HepG2 (cell line): ENCODE measurements around the gene C1orf141. TPM values are rescaled to one million over a fixed set of nuclear protein-coding genes. Genes with fewer than 3 reads are reported as not detected.

ENCODE experiments used
- ATAC-seq: fragments of 200-7000 bp; cut with Tn5 transposase; 3 replicates; pipeline ENCODE4 v1.9.1; 2020; ENCODE audit warnings: mild to moderate bottlenecking, moderate library complexity
- BruUV-seq: library from RNA; stranded (reverse); fragments of 400-500 nt; replicated peaks from 2 replicates; lab custom pipeline; 2021; lab: Mats Ljungman, UMichigan
- CTCF ChIA-PET: fragments of 300-600 bp; formaldehyde crosslinking; extraction: SDS; loops from one replicate; lab custom pipeline; 2021; ENCODE audit warnings: low total read pairs, inconsistent platforms, low intra/inter-chr PET ratio; lab: Yijun Ruan, JAX
- POLR2A ChIA-PET: fragments of 350-600 bp; sonication (Branson Sonifier 250); formaldehyde crosslinking; loops from one replicate; lab custom pipeline; 2020; ENCODE audit warnings: antibody characterized with exemption, inconsistent platforms; lab: Yijun Ruan, JAX
- DNase-seq: peaks from one replicate; pipeline ENCODE4 v3.0.0-alpha.2; 2015; ENCODE audit warnings: low spot score
- FAIRE-seq: peaks from 3 replicates; lab custom pipeline; 2011; peaks lifted over from hg19 to GRCh38; lab: Jason Lieb, UNC
- H2AFZ ChIP-seq: one replicate; pipeline ENCODE4 v1.6.1; 2011; ENCODE audit warnings: low read length, inconsistent platforms
- H3K27ac ChIP-seq: fragments of 300-600 bp; 3 replicates; pipeline ENCODE4 v1.8.0; 2011; ENCODE audit warnings: mixed run types, mild to moderate bottlenecking, mixed read lengths, low read length, inconsistent platforms; ENCODE audit not compliant: insufficient read depth; ENCODE audit errors: extremely low read length
- H3K27me3 ChIP-seq, 2 experiments: fragments of 200-600 bp in 1 of 2; 2 replicates in 1 of 2; 3 replicates in 1 of 2; pipeline versions ENCODE4 v1.6.0 to v1.8.0; 2011; ENCODE audit warnings: low read length in 2 of 2, mild to moderate bottlenecking in 2 of 2, moderate library complexity in 2 of 2, inconsistent platforms in 1 of 2; ENCODE audit not compliant: insufficient read depth in 2 of 2, control insufficient read depth in 1 of 2
- H3K36me3 ChIP-seq, 2 experiments: fragments of 200-600 bp in 1 of 2; replicated peaks in 1 of 2; 2 replicates in 1 of 2; 3 replicates in 1 of 2; pipeline versions ENCODE4 v1.5.1 to v1.8.0; 2011; ENCODE audit warnings: low read length in 2 of 2, inconsistent platforms in 1 of 2; ENCODE audit not compliant: insufficient read depth in 2 of 2, control insufficient read depth in 1 of 2
- H3K4me1 ChIP-seq: 2 replicates; pipeline ENCODE4 v1.5.1; 2012; ENCODE audit warnings: low read length, inconsistent platforms; ENCODE audit not compliant: insufficient read depth
- H3K4me2 ChIP-seq: 2 replicates; pipeline ENCODE4 v1.6.0; 2011; ENCODE audit warnings: low read depth, low read length, inconsistent platforms
- H3K4me3 ChIP-seq, 3 experiments: fragments of 200-600 bp in 1 of 3; sonication (generic), shearing (Covaris generic) in 1 of 3; replicated peaks in 1 of 3; 2 replicates each; pipeline ENCODE4 v1.5.1; 2011 to 2016; ENCODE audit warnings: low read length in 3 of 3, inconsistent platforms in 2 of 3, low read depth in 2 of 3, mild to moderate bottlenecking in 2 of 3, control low read depth in 1 of 3, mixed read lengths in 1 of 3; ENCODE audit not compliant: insufficient read depth in 1 of 3
- H3K79me2 ChIP-seq: one replicate; pipeline ENCODE4 v1.6.1; 2011; ENCODE audit warnings: low read length, inconsistent platforms; ENCODE audit not compliant: insufficient read depth
- H3K9ac ChIP-seq: 2 replicates; pipeline ENCODE4 v1.6.0; 2011; ENCODE audit warnings: mild to moderate bottlenecking, low read depth, low read length, inconsistent platforms; ENCODE audit not compliant: insufficient read depth
- H3K9me3 ChIP-seq: 2 replicates; pipeline ENCODE4 v1.5.1; 2012; ENCODE audit warnings: mild to moderate bottlenecking, low read length
- H4K20me1 ChIP-seq: 2 replicates; pipeline ENCODE4 v1.6.0; 2011; ENCODE audit warnings: inconsistent platforms, mild to moderate bottlenecking, low read length, moderate library complexity; ENCODE audit not compliant: insufficient read depth
- IRX3 ChIP-seq: sonication (generic); formaldehyde crosslinking; IDR thresholded peaks from 2 replicates; pipeline ENCODE4 v1.8.1; 2023; ENCODE audit warnings: mild to moderate bottlenecking, low read depth, missing genetic modification reagents, borderline replicate concordance
- JUN ChIP-seq: sonication (generic); formaldehyde crosslinking; IDR thresholded peaks from 2 replicates; pipeline ENCODE4 v1.4.0; 2020; ENCODE audit warnings: mild to moderate bottlenecking, missing genetic modification reagents
- KAT2B ChIP-seq: fragments of 150-350 bp; IDR thresholded peaks from 2 replicates; pipeline ENCODE4 v1.6.1; 2014; ENCODE audit warnings: low read depth, low read length, borderline replicate concordance
- RNF219 ChIP-seq: sonication (generic); formaldehyde crosslinking; IDR thresholded peaks from 2 replicates; pipeline ENCODE4 v1.5.0; 2020; ENCODE audit warnings: mild to moderate bottlenecking, missing genetic modification reagents
- SRF ChIP-seq: IDR thresholded peaks from 2 replicates; pipeline ENCODE4 v1.6.1; 2011; ENCODE audit warnings: mild to moderate bottlenecking, low read depth, low read length, moderate library complexity
- ZNF280D ChIP-seq: sonication (generic); formaldehyde crosslinking; IDR thresholded peaks from 2 replicates; pipeline ENCODE4 v1.5.1; 2020; ENCODE audit warnings: mild to moderate bottlenecking, missing genetic modification reagents
- ZNF724P ChIP-seq: sonication (generic); formaldehyde crosslinking; IDR thresholded peaks from 2 replicates; pipeline ENCODE4 v1.8.0; 2022; ENCODE audit warnings: missing genetic modification reagents, borderline replicate concordance
- WGBS: methylation state at CpG from one replicate; pipeline ENCODE4 v1.1.6; 2017; ENCODE audit warnings: low lambda C conversion rate; 5-methylcytosine and 5-hydroxymethylcytosine counted together
- in situ Hi-C: cut with HindIII; loops from 2 replicates; pipeline ENCODE4 v1.10.0; 2017; ENCODE audit warnings: low pct_unique_long_range_greater_than_20kb; ENCODE audit not compliant: extremely low pct_ligation_motif_present
- intact Hi-C: fragments of 100-400 bp; cut with micrococcal nuclease; formaldehyde crosslinking; loops from one replicate; pipeline ENCODE4 v1.10.0; 2022; ENCODE audit not compliant: unreplicated experiment
- polyA plus RNA-seq, 8 experiments: library from polyadenylated mRNA; depleted of rRNA in 3 of 8; stranded (reverse) in 7 of 8; unstranded in 1 of 8; fragments of >200 nt; fragmentation: Illumina TruSeq in 4 of 8; extraction: Trizol in 4 of 8; gene quantifications; 2 replicates each; pipeline versions ENCODE4 v1.2.1 to v1.2.3, GENCODE V29; 2011 to 2016; ENCODE audit warnings: low read depth in 4 of 8, missing spikeins in 1 of 8, mixed read lengths in 1 of 8; ENCODE audit not compliant: insufficient read depth in 1 of 8
- total RNA-seq, 5 experiments: library from RNA; depleted of rRNA; stranded (reverse); fragments of >200 nt; fragmentation: Illumina TruSeq; extraction: Trizol; gene quantifications; 2 replicates each; pipeline ENCODE4 v1.2.3, GENCODE V29; 2016; ENCODE audit warnings: low read depth in 1 of 5
- TF ChIP-seq, protein P1 (sequence below): sonication (generic); formaldehyde crosslinking; IDR thresholded peaks from 2 replicates; pipeline ENCODE4 v1.4.0; 2020; ENCODE audit warnings: missing genetic modification reagents

Gene C1orf141
- total and polyA plus RNA-seq, 2 of the 13 experiments (the other 11 are each of a cell fraction or from before 2014, with no cell fraction given): not detected

- no peak for TF ChIP-seq RNF219 (CRISPR knock-in tag)
- TF ChIP-seq JUN (CRISPR knock-in tag): no peak
- TF ChIP-seq ZNF724P (CRISPR knock-in tag): no peak
- TF ChIP-seq, protein P1, sequence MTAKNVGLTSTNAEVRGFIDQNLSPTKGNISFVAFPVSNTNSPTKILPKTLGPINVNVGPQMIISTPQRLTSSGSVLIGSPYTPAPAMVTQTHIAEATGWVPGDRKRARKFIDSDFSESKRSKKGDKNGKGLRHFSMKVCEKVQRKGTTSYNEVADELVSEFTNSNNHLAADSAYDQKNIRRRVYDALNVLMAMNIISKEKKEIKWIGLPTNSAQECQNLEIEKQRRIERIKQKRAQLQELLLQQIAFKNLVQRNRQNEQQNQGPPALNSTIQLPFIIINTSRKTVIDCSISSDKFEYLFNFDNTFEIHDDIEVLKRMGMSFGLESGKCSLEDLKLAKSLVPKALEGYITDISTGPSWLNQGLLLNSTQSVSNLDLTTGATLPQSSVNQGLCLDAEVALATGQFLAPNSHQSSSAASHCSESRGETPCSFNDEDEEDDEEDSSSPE (CRISPR knock-in tag): no peak
- TF ChIP-seq KAT2B: no peak
- TF ChIP-seq IRX3 (CRISPR knock-in tag): no peak
These were observed 40.6 kb downstream of the C1orf141 start (continued) for GRCh38 chr1:67094191-67094590.

GRCh38 chr1:67089685-67090208 lies 45.0 kb downstream of the C1orf141 start:
- no peaks in the 10 kb centered on the region for H3K9me3 ChIP-seq
- in situ Hi-C loops (no loop called here), intact Hi-C loops (no loop called here)
- FAIRE-seq (no peak), DNase-seq (no peak), ATAC-seq (no peak)
- 0 out of 2 replicates have a peak, but pooled peaks have one; percentile 38 for TF ChIP-seq SRF
- TF ChIP-seq ZNF280D (CRISPR knock-in tag): no peak
- no peaks in the 10 kb centered on the region for H3K36me3 ChIP-seq
- H3K4me3 ChIP-seq: no peak overlapping the region
- H4K20me1 ChIP-seq: no peaks in the 10 kb centered on the region
- ChIA-PET CTCF (no interaction called here), POLR2A (no interaction called here)
- H3K27ac ChIP-seq: no peak overlapping the region
- H3K27me3 ChIP-seq: peaks cover 0 to 4% of the 10 kb centered on the region in 2 experiments; a peak in 1 of 5 replicates
- WGBS: 35% methylated on average over 1 of the region's 1 CpG
- H2AFZ ChIP-seq: no peak overlapping the region
- no peak overlapping the region for H3K4me2 ChIP-seq
- H3K4me1 ChIP-seq: no peaks in the 10 kb centered on the region
- BruUV-seq: no TSS peak
- no peak overlapping the region for H3K9ac ChIP-seq
- H3K79me2 ChIP-seq: no peaks in the 10 kb centered on the region
